IPS-18c (cell line): ENCODE results near the gene PDHX.

Experiments used
- H3K4me3 ChIP-seq: 2 replicates; pipeline ENCODE4 v1.7.0; 2013; ENCODE audit warnings: low read depth, mild to moderate bottlenecking, low read length, moderate library complexity; ENCODE audit not compliant: insufficient read depth
- H3K9me3 ChIP-seq: one replicate; pipeline ENCODE4 v1.6.1; 2013; ENCODE audit warnings: mild to moderate bottlenecking, low read length, moderate library complexity; ENCODE audit not compliant: control insufficient read depth, insufficient read depth

The PDHX gene

DNA sequence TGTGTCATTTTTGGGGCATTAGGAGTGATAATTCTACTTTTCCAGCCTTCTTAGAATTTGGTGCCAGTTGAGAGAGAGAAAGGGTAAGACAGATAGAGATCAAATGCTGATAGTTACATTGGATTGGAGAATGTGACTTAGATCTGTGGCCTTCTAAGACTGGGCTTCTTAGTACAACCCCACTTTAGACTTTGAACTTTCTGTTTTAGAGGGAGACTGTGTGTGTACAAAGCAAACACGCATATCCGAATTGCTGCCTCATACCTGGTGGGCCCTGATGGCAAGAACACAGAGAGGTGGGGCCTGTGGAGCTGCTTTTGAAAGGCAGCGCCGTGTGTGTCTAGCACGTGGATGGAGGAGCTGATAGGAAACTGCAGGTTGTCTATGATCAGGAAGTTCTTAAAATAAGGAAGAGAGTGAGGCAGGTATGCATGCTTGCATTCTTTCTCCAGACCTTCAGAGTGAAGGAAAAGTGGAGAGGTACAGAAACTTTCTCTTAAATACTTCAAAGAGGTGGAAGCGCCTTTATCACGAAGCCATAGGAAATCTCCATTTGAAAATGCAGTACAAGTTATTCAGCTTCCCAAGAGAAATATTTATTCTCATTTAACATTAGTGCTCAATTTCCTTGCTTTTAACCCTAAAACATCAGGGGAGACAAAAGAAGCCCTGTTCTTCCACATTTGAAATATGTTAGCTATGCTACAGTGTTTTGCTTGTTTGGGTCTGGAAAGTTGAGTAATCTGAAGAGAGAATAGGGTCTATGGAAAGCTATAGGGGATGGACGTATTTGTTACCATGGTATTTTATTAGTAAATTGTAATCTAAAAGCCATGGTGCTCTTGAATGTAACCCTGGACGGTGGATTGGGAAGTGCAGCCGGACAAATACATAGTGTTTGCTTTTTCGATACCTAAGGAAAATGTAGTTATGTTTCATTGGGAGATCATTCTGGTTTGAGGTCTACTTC, 13.7 kb downstream of the PDHX start:
- H3K4me3 ChIP-seq, result no peak overlapping the region
- no peaks in the 10 kb centered on the region for H3K9me3 ChIP-seq

DNA sequence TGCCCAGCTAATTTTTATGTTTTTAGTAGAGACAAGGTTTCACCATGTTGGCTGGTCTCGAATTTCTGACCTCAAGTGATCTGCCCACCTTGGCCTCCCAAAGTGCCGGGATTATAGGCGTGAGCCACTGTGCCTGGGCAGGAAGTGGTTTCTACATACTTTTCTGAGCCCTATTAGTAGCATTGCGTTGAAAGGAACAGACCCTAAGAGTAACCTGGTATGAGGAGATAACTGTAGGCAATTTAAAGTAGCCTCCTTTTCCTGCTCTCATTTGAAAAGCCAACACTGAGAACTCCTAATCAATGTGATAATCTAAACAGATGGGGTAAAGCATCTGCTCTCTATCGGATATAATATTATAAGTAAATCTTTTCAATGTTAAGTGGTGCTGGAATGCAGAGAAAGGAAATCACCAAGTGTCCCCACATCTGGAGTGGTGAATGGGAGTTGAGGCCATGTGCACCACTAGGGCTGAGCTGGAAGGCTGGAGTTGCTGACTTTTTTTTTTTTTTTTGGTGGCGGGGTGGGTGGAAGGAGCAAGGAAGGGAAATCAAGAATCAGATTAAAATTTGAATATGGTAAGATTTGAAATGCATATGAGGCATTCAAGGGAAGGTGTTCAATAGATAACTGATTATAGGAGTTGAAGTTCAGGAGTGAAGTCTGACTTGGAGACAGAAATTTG, 20.7 kb downstream of the PDHX start:
- H3K9me3 ChIP-seq, result no peaks in the 10 kb centered on the region
- H3K4me3 ChIP-seq, result no peak overlapping the region

DNA sequence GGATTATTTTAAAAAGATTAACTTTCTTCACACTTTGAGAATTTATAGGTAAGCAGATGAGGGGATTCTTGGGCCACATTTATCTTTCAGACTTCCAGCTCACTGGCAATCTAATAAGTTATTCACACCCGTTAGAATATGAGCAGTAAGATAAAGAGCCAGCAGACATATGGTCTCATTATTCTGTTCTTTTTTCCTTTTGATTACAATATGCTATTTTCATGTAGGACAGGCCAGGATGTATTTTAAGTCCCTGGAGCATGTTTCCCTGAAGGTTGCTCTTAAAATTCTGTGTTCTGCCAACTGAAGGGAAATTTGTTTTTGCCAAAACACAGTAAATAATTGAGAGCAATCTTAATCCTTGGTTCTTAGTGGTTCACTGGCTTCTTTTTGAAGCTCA, 22.2 kb downstream of the PDHX start:
- no peak overlapping the region for H3K4me3 ChIP-seq
- H3K9me3 ChIP-seq, result no peaks in the 10 kb centered on the region

DNA sequence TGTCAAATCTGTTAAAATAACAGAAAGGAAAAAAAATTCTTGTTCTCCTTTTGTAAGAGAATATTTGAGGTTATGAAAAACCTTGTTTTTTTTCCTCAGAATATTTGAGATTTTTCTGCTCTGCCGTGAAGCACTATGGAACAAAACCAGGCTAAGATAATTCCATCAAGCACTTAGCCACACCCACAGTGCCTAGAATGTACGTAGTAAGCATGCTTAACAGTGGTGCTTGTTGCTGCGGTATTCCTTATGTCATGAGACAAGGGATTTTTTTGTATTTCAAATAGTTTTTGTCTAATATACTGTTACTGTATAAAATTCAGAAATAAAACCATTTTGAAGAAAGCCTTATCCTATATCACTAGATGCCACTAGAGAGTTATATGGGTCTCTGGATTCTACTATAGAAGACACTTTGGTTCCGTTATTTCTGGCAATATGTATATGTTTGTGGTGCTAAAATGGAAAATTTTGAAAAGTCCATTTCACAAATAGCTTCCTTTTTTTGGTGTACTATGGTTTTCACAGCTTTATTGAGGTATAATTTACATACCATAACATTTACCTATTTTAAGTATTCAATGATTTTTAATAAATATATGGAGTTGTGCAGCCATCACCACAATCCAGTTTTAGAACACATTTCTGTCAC, 23.7 kb downstream of the PDHX start:
- no peaks in the 10 kb centered on the region for H3K9me3 ChIP-seq
- H3K4me3 ChIP-seq, result no peak overlapping the region

DNA sequence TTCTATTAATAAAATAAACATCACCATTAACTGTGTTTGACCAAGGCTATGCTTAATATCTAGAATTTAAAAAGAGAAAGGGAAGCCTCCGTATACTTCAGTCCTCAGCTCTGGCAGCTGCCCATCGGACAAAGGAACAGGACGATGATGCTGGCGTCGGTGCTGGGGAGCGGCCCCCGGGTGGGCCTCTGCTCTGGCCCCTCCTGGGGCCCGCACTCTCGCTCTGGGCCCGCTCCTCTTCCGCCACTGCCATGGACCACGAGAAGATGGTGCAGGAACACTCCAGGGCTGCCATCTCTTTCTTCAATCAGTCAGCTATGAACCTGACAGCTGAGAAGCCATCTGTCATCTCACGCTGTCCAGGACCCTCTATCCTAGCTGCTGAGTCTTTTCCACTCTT, 25.3 kb downstream of the PDHX start:
- H3K4me3 ChIP-seq, result no peak overlapping the region
- no peaks in the 10 kb centered on the region for H3K9me3 ChIP-seq

DNA sequence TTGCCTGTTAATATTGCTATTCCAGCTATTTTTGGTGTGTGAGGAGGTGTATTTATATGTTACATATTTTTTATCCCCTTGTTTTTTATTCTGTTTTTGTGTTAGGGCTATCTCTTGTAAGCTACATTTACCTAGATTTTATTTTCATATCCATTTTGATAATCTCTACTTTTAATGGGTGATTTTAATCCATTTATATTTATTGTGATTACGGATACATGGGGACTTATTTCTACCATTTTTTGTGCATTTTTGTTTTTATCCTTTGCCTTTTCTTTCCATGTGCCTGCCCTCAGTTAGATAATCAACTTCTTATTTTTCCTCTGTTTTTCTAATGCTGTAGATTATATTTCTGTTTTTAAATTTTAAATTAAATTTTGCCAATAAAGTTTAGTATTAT, 28.3 kb downstream of the PDHX start:
- H3K9me3 ChIP-seq, result no peaks in the 10 kb centered on the region

DNA sequence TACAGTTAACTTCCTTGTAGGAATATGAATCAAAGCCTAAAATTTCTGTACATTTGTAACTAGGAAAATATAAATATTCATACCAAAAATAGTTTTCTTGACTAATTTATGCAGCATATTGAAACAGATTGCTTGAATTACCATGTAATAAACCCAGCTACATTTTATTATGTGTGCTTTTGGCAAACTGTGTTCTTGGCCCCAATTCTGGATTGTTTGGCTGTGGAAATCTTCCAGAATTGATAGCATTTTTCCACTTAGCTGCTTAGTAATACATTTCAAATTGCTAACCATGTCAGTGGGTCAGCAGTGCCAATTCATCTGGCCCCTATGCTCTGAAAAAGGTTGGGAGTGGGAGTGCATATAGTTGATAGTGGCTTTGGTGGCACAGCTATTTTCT, 32.3 kb downstream of the PDHX start:
- H3K4me3 ChIP-seq, result no peak overlapping the region
- H3K9me3 ChIP-seq, result no peaks in the 10 kb centered on the region

More for the DNA sequence above, 28.3 kb downstream of the PDHX start:
- no peak overlapping the region for H3K4me3 ChIP-seq

DNA sequence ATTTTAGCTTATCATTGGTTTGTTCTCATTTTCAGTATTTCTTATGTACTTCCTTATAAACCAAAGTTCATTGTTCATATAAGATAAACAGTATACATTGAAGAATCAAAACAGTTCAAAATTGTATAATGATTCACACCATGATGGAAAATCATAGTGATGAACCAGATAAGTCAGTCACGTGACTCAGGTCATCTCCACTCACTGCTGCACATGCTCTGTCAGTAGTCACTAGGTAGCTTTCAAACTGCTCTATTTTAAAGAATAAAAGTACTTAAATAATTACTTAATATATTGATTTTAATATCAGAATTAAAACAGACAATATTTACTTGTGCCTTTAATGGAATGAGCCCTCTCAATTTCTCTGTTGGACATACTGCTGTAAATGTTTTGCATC, 37.5 kb downstream of the PDHX start:
- Histone ChIP-seq H3K9me3 (no peaks in the 10 kb centered on the region), H3K4me3 (no peak overlapping the region)

DNA sequence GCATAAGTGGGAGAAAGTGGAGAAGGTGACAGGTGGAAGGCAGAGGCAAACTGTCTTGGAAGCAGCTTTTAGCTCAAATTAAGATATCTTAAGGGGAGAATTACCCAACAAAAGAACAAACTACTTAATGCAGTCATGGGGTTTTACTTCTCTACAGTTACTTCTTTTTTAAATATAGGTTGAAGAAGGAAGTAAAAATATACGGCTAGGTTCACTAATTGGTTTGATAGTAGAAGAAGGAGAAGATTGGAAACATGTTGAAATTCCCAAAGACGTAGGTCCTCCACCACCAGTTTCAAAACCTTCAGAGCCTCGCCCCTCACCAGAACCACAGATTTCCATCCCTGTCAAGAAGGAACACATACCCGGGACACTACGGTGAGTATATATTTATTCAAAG, 40.8 kb downstream of the PDHX start:
- Histone ChIP-seq H3K4me3 (no peak overlapping the region), H3K9me3 (no peaks in the 10 kb centered on the region)

DNA sequence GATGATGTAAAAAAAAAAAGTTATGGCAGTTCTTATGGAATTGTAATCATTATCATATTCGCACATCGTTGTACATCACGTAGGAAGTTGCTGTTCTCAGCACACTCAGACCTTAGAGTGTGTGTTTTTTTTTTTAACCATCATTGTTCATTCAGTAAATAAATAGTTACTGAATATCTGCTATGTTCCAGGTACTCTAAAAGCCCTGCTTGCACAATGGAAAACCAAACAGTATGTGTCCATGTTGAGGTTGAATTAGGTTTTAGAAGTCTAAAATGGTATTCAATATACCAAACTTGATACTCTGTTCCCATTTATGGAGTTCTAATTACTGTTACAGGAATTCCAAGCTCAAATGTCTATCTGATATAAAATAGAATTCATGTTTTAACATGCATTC, 41.2 kb downstream of the PDHX start:
- Histone ChIP-seq H3K4me3 (no peak overlapping the region), H3K9me3 (no peaks in the 10 kb centered on the region)

DNA sequence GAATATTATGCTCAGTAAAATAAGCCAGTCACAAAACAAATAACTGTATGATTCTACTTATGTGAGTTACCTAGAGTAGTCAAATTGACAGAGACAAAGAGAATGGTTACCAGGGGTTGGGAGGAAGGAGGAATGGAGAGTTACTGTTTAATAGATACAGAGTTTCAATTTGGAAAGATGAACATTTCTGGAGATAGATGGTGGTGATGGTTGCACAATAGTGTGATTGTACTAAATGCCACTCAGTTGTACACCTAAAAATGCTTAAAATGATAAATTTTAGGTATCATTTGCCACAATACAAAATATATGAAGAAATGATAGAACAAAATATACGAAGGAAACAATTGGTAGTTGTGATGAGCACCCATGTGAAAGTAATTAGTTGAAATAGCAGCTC, 43.4 kb downstream of the PDHX start:
- Histone ChIP-seq H3K9me3 (no peaks in the 10 kb centered on the region), H3K4me3 (no peak overlapping the region)

DNA sequence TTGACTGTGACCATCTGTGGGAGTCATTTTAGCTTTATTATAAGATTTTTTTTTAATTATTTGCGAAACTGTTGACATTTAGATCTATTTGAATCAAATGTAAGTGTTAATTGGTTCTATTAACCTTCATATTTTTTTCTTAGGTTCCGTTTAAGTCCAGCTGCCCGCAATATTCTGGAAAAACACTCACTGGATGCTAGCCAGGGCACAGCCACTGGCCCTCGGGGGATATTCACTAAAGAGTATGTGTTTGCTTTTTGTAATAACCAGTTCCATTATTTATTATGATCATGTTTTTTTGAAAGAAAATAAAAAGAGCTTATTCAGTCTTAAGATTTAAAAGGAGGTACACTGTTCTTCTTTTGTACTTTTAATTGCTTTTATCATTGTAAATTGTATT, 43.9 kb downstream of the PDHX start:
- H3K9me3 ChIP-seq, result no peaks in the 10 kb centered on the region

DNA sequence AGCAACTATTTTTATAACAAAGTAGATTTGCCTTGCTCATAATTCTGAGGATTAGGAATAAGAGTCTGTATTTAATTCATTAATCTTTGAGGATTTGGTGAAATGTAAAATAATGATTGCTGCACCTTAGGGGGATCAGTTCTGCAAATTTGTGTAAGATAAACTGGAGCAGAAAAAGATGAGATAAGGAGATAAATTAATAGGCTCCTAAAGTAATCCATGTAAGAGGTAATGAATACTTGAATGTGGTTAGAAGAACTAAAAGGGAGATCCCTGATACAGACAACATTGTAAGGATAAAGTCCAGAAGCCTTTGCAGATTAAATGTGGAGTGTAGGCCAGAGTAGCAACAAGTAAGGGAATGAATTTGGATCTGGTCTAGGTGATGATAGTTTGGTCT, 45.6 kb downstream of the PDHX start:
- Histone ChIP-seq H3K9me3 (no peaks in the 10 kb centered on the region), H3K4me3 (no peak overlapping the region)

More for the DNA sequence above, 43.9 kb downstream of the PDHX start:
- no peak overlapping the region for H3K4me3 ChIP-seq

DNA sequence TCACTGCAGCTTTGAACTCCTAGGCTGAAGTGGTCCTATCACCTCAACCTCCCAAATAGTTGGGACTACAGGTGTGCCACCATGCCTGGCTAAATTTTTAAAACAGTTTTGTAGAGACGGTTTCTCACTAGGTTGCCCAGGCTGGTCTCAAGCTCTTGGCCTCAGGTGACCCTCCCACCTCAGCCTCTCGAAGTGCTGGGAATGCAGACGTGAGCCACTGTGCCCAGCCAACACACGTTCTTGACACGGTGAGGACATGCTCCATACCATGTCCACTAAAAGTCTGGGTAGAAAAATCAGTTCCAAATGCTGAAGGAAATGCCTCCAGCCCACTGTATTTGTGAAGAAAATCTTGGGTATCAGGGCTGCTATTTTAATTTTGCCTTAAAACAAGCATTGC, 46.9 kb downstream of the PDHX start:
- no peaks in the 10 kb centered on the region for H3K9me3 ChIP-seq
- no peak overlapping the region for H3K4me3 ChIP-seq

DNA sequence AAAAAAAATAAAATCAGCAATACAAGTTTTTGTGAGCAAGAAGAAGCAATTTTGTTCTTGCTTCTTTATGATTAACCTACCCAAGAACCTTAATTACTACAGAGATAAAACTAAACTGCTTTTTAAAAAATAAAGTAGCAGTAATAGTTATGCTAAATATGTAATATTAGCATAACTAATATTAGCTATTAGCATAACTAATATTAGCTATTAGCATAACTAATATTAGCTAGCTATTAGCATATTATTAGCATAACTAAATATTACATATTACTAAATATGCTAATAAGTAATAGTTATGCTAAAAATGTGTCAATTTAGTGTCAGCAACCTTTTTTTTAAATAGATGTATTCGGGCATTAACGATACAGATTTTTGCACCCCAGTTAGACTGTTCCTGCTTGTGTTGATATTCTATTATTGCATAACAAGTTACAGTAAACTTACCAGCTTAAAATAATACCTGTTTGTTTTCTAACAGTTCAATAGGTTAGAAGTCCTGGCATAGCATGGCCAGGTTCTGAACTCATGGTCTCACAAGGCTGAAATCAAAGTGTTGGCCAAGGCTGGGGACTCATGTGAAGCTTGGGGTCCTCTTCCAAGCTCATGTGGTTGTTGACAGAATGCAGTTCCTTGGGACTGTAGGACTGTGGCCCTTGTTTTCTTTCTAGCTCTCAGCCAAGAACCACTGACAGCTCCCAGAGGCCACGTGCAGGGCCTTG, 48.4 kb downstream of the PDHX start:
- H3K4me3 ChIP-seq, result no peak overlapping the region
- no peaks in the 10 kb centered on the region for H3K9me3 ChIP-seq

DNA sequence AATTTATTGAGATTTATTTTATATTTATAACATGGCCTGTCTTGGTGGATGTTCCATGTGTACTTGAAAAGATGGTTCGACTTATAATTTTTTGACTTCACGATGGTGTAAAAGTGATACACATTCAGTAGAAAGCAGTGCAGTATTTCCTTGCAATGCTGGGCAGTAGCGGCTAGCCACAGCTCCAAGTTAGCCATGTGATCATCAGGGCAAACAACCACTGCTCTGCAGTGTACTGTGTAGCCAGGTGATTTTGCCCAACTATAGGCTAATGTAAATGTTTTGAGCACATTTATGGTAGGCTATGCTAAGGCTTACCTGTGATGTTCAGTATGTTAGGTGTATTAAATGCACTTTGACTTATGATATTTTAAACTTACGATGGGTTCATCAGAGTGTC, 52.4 kb downstream of the PDHX start:
- Histone ChIP-seq H3K4me3 (no peak overlapping the region), H3K9me3 (no peaks in the 10 kb centered on the region)

DNA sequence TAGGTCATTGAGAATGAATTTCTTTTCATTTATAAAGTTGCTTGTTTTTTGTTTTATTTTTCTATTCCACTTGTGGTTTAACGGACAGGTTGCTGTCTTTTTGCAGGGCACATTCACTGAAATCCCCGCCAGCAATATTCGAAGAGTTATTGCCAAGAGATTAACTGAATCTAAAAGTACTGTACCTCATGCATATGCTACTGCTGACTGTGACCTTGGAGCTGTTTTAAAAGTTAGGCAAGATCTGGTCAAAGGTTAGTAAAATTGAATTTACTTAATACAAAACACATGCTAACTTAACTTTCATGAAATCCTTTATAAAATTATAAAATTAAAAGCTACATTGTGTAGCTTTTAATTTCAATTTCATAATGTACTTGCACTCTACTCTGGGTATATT, 53.6 kb downstream of the PDHX start:
- Histone ChIP-seq H3K4me3 (no peak overlapping the region), H3K9me3 (no peaks in the 10 kb centered on the region)
